Stimulated activated CD4-positive, alpha-beta T cell treated with anti-CD3 and anti-CD28 coated beads, Interleukin-15, amount 100 ng/mL, for 24 hours (primary cell): ENCODE measurements around the gene RBFOX1.

Experiments used
- DNase-seq: peaks from one replicate; pipeline ENCODE4 v3.0.0-alpha.2; 2020

RBFOX1 gene

GRCh38 chr16:7422036-7422888 lies 89.6 kb downstream of the RBFOX1 start:
- DNase-seq = no peak

GRCh38 chr16:7423434-7424044 lies 90.9 kb downstream of the RBFOX1 start:
- DNase-seq = no peak

DNA sequence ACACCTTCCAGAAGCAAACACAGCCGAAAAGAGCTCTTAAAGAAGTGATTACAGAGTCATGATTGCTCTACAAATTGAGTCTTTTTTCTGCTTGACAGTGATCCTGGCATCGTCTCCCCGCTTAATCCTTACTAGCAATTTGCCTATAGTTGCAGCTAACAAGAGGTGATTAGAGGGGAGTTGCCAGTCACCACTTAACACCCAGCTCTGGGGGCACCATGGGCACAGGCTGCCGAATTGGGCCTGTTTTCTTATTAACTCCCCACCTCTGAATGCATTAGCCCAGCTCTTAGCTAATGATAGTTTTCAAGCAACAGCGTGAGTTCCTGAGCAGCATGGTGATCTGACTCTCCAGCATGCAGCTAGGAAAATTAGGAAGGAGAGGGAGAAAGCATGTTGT lies 93.5 kb downstream of the RBFOX1 start:
- DNase-seq = no peak

DNA sequence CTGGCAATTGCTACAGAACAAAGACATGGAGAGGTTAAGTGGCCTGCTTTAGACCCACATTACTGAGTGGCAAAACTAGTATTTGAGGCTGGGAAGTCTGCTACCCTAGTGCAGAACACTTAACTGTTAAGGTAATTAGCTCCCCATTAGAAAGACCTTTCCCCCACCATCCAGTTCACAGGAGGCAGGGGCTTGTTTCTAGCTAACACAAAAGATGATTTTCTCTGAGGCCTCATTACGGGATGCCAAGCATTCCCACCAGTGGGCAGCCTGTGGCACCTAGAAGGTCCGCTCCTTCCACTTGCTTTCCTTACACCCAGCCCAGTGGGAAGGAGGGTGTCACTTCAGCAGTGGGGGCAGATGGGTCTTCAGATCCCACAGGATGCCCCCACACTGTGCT lies 99.1 kb downstream of the RBFOX1 start:
- DNase-seq = no peak

DNA sequence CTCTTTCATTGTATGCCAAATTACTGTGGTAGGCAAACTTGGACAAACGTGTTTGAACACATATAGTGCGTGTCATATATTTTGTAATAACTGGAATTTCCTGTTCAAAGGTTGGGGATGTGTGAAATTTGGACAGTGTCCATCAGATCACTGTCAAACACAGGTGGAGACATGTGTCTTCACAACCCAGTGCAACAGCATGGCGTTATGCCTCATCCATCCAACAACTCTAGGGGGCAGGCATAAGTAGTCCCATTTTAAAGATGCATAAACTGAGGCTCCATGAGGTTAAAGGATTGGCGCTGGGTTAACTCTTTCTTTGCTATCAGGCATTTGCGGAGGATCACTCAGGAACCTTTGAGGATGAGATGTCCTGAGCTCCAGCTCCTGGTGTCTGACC lies 103.7 kb downstream of the RBFOX1 start:
- no peak for DNase-seq

- no peak for DNase-seq
These were observed 104.6 kb downstream of the RBFOX1 start for GRCh38 chr16:7437135-7437804.

- DNase-seq = no peak
These were observed 105.2 kb downstream of the RBFOX1 start for GRCh38 chr16:7437843-7438242.

DNA sequence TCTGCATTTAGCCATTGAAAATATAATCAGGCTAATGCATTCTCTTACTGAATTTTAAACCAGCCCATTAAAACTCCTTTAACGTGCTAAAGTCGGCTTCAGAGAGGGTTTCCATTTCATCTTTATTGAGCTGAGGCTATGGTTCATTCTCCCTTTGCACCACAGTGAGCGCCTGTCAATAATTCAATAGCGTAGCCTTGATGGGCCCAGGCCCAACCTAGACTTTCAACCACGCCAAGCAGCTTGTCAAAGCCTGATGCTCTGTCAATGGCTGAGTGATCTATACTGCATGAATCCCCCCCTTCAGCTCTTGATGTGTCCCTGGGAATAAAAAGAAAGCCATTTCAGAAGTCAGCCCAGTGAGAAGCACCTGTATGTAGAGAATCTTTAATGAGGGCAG lies 106.0 kb downstream of the RBFOX1 start:
- DNase-seq = no peak

DNA sequence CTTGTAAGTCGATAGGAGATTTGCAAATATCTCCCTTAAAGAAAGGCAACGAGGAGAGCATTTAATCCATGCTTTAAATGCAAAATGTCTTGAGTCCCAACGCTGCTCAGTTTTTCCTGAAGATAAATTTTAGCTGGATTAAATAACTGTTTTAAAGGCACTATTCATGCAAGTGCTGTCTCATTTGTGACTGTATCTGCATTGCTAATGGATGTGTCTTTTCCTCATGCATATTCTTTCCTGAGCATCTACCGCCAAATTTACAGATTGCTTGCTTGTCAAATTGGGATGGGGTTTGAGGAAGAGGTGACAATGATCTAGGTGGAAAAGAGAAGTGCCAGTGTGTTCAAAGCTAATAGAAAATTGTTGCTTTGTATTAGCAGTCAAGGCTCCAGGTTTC lies 106.9 kb downstream of the RBFOX1 start:
- DNase-seq = no peak

- DNase-seq = no peak
These were observed 108.3 kb downstream of the RBFOX1 start for GRCh38 chr16:7440886-7441400.

DNA sequence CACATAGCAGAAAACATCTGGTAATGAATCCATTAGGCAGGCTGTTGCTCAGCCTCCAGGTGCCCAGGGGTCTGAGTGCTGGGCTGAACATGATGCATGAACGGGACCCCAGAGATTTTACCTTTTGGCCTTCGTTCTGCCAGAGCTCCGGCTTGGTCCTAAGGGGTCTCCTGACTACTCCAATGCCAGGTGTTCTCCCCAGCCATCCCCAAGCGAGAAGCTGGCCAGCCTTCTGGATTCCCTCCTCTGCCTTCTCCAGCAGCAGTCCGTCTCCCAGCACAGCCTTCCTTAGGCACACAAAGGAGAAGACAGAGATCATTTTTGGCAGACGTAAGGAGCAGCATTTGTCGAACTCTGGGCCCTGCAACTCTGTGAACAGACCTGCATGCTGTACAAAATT lies 109.4 kb downstream of the RBFOX1 start:
- DNase-seq = no peak

GRCh38 chr16:7443142-7443541 lies 110.5 kb downstream of the RBFOX1 start:
- no peak for DNase-seq

GRCh38 chr16:7443648-7444365 lies 111.2 kb downstream of the RBFOX1 start:
- no peak for DNase-seq

DNA sequence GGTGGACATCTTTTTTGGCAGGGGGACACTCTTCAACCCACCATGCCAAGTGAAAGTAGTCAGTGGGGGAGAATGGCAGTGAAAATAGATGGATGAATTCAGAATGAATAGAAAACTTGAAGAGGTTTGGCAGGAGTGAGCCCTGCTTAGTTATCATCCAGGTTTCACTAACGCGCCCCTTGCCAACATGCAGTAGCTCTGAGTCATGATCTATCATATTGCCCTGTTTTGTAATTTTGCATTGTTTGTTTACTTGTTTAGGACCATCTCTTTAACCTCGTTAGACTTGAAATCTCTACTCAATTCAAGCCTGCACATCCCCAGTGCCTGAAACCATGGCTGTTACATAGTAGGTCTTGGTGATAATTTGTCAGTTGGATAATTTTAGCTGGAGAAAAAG lies 116.7 kb downstream of the RBFOX1 start:
- no peak for DNase-seq

- no peak for DNase-seq
These were observed 117.2 kb downstream of the RBFOX1 start for GRCh38 chr16:7449808-7450207.

- DNase-seq = no peak
These were observed 117.8 kb downstream of the RBFOX1 start for GRCh38 chr16:7450440-7450839.

GRCh38 chr16:7452090-7452489 lies 119.4 kb downstream of the RBFOX1 start:
- DNase-seq = no peak

GRCh38 chr16:7456211-7456610 lies 123.6 kb downstream of the RBFOX1 start:
- DNase-seq = no peak

GRCh38 chr16:7458144-7458543 lies 125.5 kb downstream of the RBFOX1 start:
- DNase-seq = no peak

- DNase-seq = no peak
These were observed 137.7 kb downstream of the RBFOX1 start for GRCh38 chr16:7470344-7470743.

GRCh38 chr16:7471268-7471667 lies 138.6 kb downstream of the RBFOX1 start:
- DNase-seq = no peak

DNA sequence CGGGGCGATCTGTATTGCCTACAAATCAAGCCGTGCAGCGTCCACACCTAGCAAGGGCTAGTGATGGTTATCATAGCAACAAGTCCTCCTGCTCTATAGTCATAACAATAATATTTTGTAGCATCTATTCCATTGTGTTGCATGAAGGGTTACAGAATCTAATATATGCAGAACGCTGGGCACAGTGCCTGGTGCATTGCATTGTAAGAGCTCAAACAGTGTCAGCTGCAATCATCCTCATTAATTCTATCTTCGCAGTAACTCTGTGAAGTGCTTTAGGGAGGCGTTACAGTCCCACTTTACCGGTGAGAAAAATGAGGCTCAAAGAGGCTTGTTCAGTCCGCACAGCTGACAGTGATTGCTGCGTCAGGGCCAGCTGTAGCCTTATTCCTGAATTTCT lies 149.4 kb downstream of the RBFOX1 start:
- DNase-seq = no peak

- DNase-seq = no peak
These were observed 150.1 kb downstream of the RBFOX1 start for GRCh38 chr16:7482596-7483290.
